ENCODE measurements around the gene AFF2.

DNA sequence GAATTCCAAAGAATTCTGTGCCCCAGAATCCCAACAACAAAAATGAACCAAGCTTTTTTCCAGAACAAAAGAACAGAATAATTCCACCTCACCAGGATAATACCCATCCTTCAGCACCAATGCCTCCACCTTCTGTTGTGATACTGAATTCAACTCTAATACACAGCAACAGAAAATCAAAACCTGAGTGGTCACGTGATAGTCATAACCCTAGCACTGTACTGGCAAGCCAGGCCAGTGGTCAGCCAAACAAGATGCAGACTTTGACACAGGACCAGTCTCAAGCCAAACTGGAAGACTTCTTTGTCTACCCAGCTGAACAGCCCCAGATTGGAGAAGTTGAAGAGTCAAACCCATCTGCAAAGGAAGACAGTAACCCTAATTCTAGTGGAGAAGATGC, 161.6 kb downstream of the AFF2 start:
- TF ChIP-seq, protein P1, sequence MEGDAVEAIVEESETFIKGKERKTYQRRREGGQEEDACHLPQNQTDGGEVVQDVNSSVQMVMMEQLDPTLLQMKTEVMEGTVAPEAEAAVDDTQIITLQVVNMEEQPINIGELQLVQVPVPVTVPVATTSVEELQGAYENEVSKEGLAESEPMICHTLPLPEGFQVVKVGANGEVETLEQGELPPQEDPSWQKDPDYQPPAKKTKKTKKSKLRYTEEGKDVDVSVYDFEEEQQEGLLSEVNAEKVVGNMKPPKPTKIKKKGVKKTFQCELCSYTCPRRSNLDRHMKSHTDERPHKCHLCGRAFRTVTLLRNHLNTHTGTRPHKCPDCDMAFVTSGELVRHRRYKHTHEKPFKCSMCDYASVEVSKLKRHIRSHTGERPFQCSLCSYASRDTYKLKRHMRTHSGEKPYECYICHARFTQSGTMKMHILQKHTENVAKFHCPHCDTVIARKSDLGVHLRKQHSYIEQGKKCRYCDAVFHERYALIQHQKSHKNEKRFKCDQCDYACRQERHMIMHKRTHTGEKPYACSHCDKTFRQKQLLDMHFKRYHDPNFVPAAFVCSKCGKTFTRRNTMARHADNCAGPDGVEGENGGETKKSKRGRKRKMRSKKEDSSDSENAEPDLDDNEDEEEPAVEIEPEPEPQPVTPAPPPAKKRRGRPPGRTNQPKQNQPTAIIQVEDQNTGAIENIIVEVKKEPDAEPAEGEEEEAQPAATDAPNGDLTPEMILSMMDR (IDR thresholded peaks at IDR 0.05): no peak
- no peak for TF ChIP-seq POLR2A (IDR thresholded peaks at IDR 0.05)

All from esophagus squamous epithelium (tissue), 4 donors.